DND-41 (cell line): ENCODE measurements around the gene HNRNPA2B1.
"Not testable (repeated sequence)": the region's sequence is repeated elsewhere in the genome, so short reads cannot be mapped to it uniquely, and the experiment has no call there.

Source experiments
- EZH2 ChIP-seq: IDR thresholded peaks from 3 replicates; pipeline ENCODE4 v1.6.1; 2012; ENCODE audit warnings: borderline replicate concordance, low read depth, mild to moderate bottlenecking, moderate library complexity, low read length, inconsistent platforms; ENCODE audit not compliant: severe bottlenecking
- TF ChIP-seq, protein P1 (sequence below): IDR thresholded peaks from 2 replicates; pipeline ENCODE4 v1.5.1; 2012; ENCODE audit warnings: borderline replicate concordance, low read length, moderate library complexity, mild to moderate bottlenecking; ENCODE audit not compliant: poor library complexity, severe bottlenecking; ENCODE audit errors: extremely low read depth

DNA sequence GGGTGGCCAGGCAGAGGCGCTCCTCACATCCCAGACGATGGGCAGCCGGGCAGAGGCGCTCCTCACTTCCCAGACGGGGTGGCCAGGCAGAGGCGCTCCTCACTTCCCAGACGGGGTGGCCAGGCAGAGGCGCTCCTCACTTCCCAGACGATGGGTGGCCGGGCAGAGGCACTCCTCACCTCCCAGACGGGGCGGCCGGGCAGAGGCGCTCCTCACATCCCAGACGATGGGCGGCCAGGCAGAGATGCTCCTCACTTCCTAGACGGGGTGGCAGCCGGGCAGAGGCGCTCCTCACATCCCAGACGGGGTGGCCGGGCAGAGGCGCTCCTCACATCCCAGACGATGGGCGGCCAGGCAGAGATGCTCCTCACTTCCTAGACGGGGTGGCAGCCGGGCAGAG is 23.9 kb downstream of the HNRNPA2B1 start:
- not testable (repeated sequence) for TF ChIP-seq EZH2
- TF ChIP-seq, protein P1, sequence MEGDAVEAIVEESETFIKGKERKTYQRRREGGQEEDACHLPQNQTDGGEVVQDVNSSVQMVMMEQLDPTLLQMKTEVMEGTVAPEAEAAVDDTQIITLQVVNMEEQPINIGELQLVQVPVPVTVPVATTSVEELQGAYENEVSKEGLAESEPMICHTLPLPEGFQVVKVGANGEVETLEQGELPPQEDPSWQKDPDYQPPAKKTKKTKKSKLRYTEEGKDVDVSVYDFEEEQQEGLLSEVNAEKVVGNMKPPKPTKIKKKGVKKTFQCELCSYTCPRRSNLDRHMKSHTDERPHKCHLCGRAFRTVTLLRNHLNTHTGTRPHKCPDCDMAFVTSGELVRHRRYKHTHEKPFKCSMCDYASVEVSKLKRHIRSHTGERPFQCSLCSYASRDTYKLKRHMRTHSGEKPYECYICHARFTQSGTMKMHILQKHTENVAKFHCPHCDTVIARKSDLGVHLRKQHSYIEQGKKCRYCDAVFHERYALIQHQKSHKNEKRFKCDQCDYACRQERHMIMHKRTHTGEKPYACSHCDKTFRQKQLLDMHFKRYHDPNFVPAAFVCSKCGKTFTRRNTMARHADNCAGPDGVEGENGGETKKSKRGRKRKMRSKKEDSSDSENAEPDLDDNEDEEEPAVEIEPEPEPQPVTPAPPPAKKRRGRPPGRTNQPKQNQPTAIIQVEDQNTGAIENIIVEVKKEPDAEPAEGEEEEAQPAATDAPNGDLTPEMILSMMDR: not testable (repeated sequence)
